Adipocyte (in vitro differentiated cells): ENCODE data around the gene TBL1X.

Experiments
- DNase-seq: peaks from one replicate; pipeline ENCODE4 v3.0.0-alpha.2; 2015; ENCODE audit warnings: low read depth
- H3K27me3 ChIP-seq: replicated peaks from 2 replicates; pipeline ENCODE4 v1.7.0; 2013; ENCODE audit warnings: mild to moderate bottlenecking, low read length, moderate library complexity; ENCODE audit not compliant: control insufficient read depth, insufficient read depth
- H3K36me3 ChIP-seq: 2 replicates; pipeline ENCODE4 v1.7.0; 2013; ENCODE audit warnings: low read length, mild to moderate bottlenecking, moderate library complexity; ENCODE audit not compliant: control insufficient read depth, insufficient read depth, severe bottlenecking
- H3K4me1 ChIP-seq: 2 replicates; pipeline ENCODE4 v1.7.0; 2013; ENCODE audit warnings: mild to moderate bottlenecking, low read length, moderate library complexity; ENCODE audit not compliant: control insufficient read depth, insufficient read depth
- H3K4me3 ChIP-seq: 2 replicates; pipeline ENCODE4 v1.7.0; 2013; ENCODE audit warnings: mild to moderate bottlenecking, low read length, moderate library complexity
- H3K9ac ChIP-seq: 2 replicates; pipeline ENCODE4 v1.7.0; 2013; ENCODE audit warnings: mild to moderate bottlenecking, low read length, moderate library complexity
- H3K9me3 ChIP-seq: 2 replicates; pipeline ENCODE4 v1.7.0; 2013; ENCODE audit warnings: mild to moderate bottlenecking, low read length, moderate library complexity; ENCODE audit not compliant: control insufficient read depth

Gene TBL1X

DNA sequence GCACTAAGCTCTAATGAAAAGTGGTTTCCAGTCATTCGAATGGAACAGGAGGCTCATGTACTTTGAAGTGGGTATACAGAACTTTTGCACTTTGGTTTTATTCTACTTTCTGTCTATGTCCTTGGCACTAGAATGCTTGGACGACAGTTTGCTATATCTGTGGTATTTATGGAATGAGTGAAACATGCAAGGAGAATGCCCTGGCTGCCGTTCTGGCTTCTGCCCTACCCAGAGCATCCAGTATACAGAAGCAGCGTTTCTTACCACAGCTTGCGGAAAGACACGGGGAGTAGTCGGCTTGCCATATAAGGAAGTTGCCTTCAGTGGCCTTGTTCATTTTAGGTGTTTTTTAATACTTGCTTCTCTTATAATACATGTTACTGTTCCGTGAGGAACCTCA, 98.0 kb downstream of the TBL1X start:
- Histone ChIP-seq H3K9ac (no peak overlapping the region), H3K4me3 (no peak overlapping the region), H3K36me3 (no peaks in the 10 kb centered on the region), H3K4me1 (peaks cover 16% of the 10 kb centered on the region), H3K9me3 (no peaks in the 10 kb centered on the region), H3K27me3 (no peaks in the 10 kb centered on the region)
- peak; percentile 64 for DNase-seq

DNA sequence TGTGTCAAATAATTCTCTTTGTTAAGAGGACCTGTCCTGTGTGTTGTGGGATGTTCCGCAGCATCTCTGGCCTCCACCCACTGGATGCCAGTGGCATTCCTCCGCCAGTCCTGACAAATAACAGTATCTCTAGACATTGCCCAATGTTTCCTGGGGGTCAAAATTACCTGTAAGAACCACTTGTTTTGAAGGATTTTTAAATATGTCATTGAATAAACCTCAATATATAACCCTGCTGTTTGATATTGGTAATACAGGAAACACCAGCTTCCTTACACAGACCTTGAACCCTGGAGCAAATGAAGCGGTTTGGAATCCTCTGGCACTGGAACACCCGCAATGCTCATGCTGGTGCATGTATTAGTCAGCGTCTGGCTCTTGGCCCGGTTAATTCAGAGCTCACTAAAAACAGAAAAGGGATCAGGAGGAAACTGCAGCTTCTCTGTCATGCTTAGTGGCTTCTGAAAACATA, 101.3 kb downstream of the TBL1X start:
- Histone ChIP-seq H3K27me3 (no peaks in the 10 kb centered on the region), H3K9me3 (no peaks in the 10 kb centered on the region), H3K4me1 (peaks cover 20% of the 10 kb centered on the region), H3K4me3 (no peak overlapping the region), H3K9ac (no peak overlapping the region), H3K36me3 (no peaks in the 10 kb centered on the region)
- DNase-seq = peak; percentile 83

DNA sequence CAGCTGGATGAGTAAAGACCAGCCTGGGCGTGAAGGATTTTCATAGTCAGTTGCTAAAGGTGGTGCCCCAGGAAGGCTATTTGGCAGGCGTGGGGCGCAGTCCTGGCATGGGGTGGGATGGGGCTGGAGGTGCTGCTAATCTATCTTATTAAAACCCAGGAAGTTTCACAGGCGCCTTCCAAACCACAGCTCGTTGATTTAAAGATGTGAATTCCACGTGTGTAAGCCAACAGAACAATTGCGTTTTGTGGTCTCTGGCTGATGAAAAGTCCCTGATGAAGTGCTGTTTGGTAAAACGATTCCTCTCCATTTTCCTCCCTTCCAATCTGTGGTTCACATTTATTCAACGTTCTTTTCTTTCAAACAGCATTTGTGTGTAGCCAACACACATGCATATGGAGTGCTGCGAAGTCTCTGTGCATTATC, 105.0 kb downstream of the TBL1X start:
- Histone ChIP-seq H3K9ac (no peak overlapping the region), H3K36me3 (no peaks in the 10 kb centered on the region), H3K27me3 (no peaks in the 10 kb centered on the region), H3K4me3 (no peak overlapping the region), H3K9me3 (no peaks in the 10 kb centered on the region), H3K4me1 (peaks cover 15% of the 10 kb centered on the region)
- no peak for DNase-seq

DNA sequence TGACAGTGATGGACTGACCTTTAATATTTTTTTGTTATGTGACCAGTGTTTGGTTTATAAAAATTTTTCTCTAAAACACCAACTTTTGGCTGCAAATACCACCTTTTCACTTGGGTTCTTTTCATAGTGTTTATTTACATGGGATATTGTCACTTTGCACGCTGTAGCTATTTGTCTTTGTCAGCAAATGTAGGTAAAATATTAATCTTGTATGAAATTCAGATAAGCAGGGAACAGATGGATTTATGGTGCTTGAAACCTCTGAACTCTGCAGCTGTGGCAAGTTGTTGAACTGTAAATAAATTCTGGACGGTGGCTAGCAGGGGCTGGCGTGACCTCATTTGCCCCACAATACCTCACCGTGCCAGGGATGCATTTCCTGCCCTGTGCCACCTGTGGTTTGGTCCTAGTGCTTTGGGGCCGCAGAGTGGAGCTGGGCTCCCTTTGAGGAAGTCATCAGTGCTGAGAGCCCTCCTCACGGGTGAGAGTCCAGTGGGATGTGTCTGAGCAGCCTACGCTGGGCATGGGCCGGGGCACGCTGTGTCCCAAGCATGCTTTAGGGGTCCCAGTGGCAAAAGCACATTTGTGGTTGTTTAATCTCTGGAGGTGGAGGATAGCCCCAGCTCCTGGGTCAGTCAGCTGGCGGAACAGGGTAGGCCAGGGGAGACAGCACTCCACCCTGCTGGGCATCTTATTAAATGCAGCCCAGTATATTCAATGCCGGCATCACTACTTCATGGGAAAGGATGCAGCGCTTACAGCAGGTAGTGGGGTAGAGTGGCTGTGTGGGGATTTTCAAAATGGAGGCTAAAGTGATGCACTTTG, 108.6 kb downstream of the TBL1X start:
- Histone ChIP-seq H3K27me3 (no peaks in the 10 kb centered on the region), H3K9ac (no peak overlapping the region), H3K36me3 (no peaks in the 10 kb centered on the region), H3K4me3 (no peak overlapping the region), H3K9me3 (no peaks in the 10 kb centered on the region), H3K4me1 (peaks cover 3% of the 10 kb centered on the region)
- no peak for DNase-seq

DNA sequence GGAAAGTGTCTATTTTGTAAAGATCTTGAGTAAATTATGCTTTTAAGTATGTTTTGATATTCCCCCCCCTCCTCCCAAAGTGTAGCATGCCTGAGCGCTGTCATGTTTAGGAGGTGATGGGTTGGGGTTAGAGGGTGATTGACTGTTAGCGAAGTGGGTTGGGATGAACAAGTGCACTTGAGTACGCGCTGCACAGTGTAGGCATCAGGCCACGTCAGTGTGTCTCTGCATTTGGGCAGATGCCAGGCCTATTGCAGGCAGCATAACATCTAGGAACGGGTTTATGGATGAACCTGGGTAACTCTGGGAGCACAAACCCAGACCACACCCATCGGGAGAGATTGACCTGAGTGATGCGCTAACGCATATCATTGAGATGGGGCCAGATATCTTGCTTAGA, 111.2 kb downstream of the TBL1X start:
- Histone ChIP-seq H3K9ac (no peak overlapping the region), H3K36me3 (no peaks in the 10 kb centered on the region), H3K4me1 (no peaks in the 10 kb centered on the region), H3K27me3 (no peaks in the 10 kb centered on the region), H3K9me3 (no peaks in the 10 kb centered on the region), H3K4me3 (no peak overlapping the region)
- no peak for DNase-seq

DNA sequence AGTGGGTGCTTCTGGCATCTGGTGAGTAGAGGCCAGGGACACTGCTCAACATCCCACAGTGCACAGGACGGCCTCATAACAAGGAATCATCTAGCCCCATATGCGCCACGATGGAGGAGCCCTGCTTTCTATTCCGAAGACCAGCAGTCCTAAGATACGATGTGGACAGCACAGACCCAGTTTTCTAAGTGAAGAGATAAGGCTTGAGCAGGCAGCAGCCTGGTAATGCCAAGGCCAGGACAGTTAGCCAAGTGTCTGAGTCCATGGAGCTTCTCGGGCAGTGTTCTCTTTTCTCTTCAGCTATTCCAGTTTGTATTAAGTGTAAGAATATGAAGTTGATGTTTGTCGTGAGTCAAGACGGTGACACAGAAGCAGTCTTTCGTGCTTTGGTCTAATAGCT, 112.7 kb downstream of the TBL1X start:
- Histone ChIP-seq H3K36me3 (no peaks in the 10 kb centered on the region), H3K9ac (no peak overlapping the region), H3K27me3 (no peaks in the 10 kb centered on the region), H3K9me3 (no peaks in the 10 kb centered on the region), H3K4me3 (no peak overlapping the region), H3K4me1 (peaks cover 8% of the 10 kb centered on the region)
- no peak for DNase-seq

DNA sequence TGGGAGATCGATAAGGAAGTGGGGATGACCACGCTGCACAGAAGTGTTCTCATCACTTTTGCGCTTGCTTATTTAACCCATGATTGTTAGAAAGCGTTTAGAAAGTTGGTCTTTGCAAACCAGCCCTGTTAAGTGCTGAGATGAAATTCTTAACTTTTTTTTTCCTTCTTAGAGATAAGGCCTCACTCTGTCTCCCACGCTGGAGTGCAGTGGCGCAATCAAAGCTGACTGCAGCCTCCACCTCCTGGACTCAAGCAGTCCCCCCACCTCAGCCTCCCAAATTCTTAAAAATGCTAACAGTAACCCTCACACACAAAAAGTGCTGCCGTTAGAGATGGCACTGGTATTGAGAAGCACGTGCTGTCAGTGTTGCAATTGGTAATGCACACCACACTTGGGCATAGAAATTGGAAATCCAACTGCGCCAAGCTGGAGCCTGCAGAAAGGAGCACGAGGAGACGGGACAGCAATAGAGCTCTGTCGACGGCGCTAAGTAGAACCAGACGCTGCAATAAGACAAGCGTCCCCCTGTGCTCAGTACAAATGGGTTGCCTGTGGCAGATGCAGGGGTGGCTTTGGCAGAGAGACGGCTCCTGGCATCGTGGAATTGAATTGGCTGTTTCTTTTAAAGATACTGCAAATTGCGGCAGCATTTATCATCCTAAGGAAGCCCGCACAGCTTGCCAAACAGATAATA, 113.4 kb downstream of the TBL1X start:
- Histone ChIP-seq H3K9ac (no peak overlapping the region), H3K27me3 (no peaks in the 10 kb centered on the region), H3K4me1 (peaks cover 8% of the 10 kb centered on the region), H3K4me3 (no peak overlapping the region), H3K9me3 (no peaks in the 10 kb centered on the region), H3K36me3 (no peaks in the 10 kb centered on the region)
- no peak for DNase-seq

DNA sequence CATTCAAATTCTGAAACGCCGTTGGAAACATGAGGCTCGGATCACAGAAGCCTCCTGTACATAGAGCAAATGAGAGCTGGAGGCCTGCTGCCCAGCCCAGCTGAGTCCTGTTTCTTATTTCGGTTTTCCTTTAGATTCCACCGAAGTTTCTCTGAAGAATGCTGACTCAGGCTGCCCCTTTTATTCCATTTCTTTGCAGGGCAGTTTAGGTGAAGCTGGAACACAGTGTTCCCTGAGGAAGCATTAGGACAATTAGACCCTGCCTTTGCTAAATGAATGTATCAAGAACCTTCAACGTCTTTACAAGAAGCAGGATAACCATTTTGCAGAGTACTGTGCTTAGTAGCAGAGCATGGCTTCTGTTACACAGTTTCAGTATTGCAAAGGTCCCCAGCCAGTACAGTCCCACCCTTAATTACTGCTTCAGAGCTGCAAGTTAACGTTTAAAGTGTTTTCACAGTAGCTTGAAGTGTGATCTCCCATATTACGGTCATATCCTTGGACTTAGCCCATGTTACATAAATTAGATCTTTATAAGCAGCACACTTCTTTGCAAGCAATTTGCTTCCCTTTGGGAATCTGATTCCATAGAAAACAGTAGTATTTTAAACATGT, 117.0 kb downstream of the TBL1X start:
- no peak overlapping the region for H3K9ac ChIP-seq
- H3K36me3 ChIP-seq = no peaks in the 10 kb centered on the region
- no peaks in the 10 kb centered on the region for H3K9me3 ChIP-seq
- H3K4me1 ChIP-seq = peaks cover 8% of the 10 kb centered on the region
- DNase-seq = no peak
- no peaks in the 10 kb centered on the region for H3K27me3 ChIP-seq
- peak overlapping the region; percentile 25 for H3K4me3 ChIP-seq

DNA sequence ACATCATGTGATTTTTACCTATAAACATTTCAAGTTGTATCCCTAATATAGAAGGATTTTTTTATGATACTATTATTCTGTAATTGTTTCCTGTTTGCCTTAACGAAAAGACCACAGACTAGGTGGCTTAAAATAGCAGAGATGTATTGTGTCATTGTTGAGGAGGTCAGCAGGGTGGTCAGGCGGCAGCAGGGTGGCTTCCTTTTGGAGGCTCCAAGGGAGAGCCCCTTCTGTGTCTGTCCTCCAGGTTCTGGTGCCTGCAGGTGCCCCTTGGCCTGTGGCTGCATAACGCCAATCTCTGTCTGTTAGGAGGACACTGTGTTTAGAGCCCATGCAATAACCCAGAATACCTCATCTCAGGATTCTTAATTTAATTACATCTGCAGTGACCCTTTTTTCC, 118.1 kb downstream of the TBL1X start:
- no peak for DNase-seq
- no peak overlapping the region for H3K9ac ChIP-seq
- H3K36me3 ChIP-seq = no peaks in the 10 kb centered on the region
- no peaks in the 10 kb centered on the region for H3K9me3 ChIP-seq
- no peaks in the 10 kb centered on the region for H3K27me3 ChIP-seq
- no peak overlapping the region for H3K4me3 ChIP-seq
- H3K4me1 ChIP-seq = peaks cover 8% of the 10 kb centered on the region

DNA sequence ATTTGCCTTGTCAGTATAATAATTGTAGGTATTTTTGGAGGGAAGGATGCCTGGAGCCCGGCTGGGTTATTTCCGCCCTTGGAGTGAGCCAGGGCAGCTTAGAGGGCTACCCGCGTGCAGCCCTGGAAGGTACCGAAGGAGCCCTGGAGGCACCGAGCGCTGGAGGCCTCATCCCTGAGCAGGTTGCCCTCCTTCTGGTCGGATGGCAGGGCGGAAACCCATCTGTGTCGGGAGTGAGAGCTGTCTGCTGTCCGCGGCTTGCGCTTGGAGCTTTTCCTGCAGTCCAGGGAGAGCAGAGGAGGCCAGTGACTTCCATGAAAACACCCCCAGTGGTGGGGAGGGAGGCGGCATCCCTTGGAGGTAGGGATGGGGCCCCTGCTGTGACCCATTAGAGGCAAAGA, 122.1 kb downstream of the TBL1X start:
- Histone ChIP-seq H3K9me3 (no peaks in the 10 kb centered on the region), H3K9ac (no peak overlapping the region), H3K36me3 (no peaks in the 10 kb centered on the region), H3K27me3 (no peaks in the 10 kb centered on the region), H3K4me1 (peaks cover 3% of the 10 kb centered on the region), H3K4me3 (no peak overlapping the region)
- no peak for DNase-seq

DNA sequence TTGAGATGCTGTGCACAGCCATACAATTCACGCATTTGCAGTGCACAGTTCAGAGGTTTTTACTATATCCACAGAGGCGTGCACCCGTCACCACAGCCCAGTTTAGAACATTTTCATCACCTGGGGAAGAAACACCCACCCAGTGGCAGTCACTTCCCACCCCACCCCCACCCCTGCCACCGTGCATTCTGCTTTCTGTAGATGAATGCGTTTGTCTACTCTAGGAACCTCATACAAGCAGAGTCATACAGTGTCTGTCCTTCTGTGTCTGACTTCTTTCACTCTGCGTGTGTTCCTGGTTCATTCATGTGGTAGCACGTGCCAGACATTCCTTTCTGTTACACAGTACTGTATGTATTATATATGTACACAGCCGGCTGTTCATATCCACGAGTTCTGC, 122.8 kb downstream of the TBL1X start:
- Histone ChIP-seq H3K9me3 (no peaks in the 10 kb centered on the region), H3K9ac (no peak overlapping the region), H3K36me3 (no peaks in the 10 kb centered on the region), H3K4me1 (no peaks in the 10 kb centered on the region), H3K27me3 (no peaks in the 10 kb centered on the region), H3K4me3 (no peak overlapping the region)
- DNase-seq = no peak
